ENCODE results near the gene KRT40. TPM values are rescaled to one million over a fixed set of nuclear protein-coding genes. Genes with fewer than 3 reads are reported as not detected.
A peak's percentile ranks its signal among the peaks of the same experiment; 100 is the strongest.

Gene KRT40
- total RNA-seq, 1 experiment from 2014 or later = not detected

GRCh38 chr17:40997361-40997760 is 13.2 kb upstream of the KRT40 start:
- DNase-seq (ENCODE audit: low read depth) = no peak

GRCh38 chr17:40996829-40997228 is 12.7 kb upstream of the KRT40 start:
- no peak for DNase-seq (ENCODE audit: low read depth)

DNA sequence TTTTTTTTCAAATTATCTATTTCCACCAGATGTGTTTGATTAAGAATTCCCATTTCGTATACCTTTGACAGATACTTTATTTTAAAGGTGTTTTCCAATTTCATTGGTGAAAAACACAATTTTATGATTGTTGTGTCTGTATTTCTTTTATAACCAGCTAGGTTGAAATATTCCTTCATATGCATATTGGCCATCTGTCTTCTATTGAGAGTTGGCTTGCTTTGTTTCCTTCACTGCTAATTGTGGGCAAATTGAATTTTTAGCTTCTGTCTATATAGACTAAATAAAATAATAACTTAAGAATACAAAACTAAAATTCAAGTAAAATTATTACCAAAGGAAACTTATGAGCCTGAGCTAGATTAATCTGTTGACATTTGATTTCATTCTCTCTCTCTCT is 11.0 kb upstream of the KRT40 start:
- DNase-seq (ENCODE audit: low read depth) = no peak

DNA sequence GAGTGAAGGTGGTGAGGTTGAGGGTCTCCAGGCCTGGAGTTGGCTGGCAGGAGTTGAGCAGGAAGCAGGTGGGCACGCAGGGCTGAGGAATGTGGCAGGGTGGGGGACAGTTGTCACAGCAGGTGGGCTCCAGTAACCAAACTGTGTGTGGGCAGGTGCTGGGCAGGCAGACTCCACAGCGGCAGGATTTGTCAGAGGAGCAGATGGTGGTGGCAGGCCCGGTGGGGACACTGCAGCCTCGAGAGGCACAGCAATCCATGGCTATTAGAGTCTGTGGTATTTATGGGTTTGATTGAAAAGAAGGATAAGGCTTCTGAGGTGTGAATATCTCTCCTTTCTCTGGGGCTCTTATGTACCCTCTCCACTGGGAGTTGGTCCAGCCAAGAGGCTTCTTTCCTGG is 9.7 kb upstream of the KRT40 start, which contains the start of gene KRTAP3-3:
KRTAP3-3 (minus strand) TSS at position 326 of the 400 bp plus-strand sequence; CDS start at position 259, 67 bp downstream.
- DNase-seq (ENCODE audit: low read depth) = no peak

DNA sequence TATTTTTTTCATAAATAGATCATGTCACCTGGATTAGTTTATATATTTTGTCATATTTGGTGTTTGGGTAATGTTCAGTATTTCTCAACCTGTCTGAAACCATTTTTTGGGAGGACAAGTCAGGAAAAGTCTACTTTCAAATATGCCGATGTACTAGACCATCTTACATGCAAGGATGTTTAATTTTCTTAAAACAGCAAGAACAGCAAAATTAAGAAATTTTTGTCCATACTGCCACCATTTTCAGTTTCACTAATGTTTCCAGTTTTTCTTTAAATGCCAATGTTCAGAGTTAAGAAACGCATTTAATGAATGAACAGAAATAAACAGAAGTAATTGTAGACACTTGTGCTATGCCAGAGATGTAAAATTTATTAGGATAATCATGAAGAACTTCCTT is 9.0 kb upstream of the KRT40 start:
- DNase-seq (ENCODE audit: low read depth) = no peak

DNA sequence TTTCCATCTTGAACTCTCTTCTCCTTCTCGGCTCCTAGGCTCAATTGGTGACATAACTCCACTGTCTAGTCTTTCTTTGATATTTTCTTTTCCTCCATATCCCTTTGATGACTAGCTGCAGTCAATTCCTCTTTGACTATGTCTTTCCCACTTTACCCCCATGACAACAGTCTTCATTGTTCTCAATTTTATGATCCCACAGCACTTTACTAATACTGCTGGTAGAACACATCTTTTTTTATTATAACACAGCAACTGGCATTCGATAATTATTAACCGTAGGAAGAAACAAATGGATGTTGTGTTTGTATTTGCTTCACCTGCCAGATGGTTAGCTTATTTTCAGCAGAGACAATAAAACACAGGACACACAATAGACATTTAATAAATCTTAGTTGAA is 8.5 kb upstream of the KRT40 start:
- no peak for DNase-seq (ENCODE audit: low read depth)

- DNase-seq (ENCODE audit: low read depth) = no peak
These were observed 2.8 kb upstream of the KRT40 start for GRCh38 chr17:40986920-40987319.

- DNase-seq (ENCODE audit: low read depth) = no peak
These were observed 3.0 kb downstream of the KRT40 start for GRCh38 chr17:40981115-40981514.

GRCh38 chr17:40980596-40980995 is 3.5 kb downstream of the KRT40 start:
- peak; percentile 71 for DNase-seq (ENCODE audit: low read depth)

DNA sequence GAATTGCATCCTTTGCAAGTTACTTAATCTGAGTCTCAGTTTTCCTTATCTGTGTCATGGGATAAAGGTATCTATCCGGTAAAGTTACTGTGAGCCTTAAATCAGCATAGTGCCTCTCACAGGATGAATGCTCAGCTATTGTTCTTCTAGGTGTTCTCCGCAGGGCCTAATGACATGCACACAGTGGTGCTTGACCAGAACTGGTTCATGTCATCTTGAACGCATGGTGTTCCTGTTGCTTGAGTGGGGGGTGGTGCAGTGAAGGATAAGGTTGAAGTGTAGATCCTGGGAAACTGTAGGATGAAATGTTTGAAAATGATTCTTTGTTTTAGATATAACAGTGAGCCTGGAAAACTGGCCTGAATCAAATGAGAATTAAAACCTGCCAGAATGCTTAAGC is 4.0 kb downstream of the KRT40 start:
- no peak for DNase-seq (ENCODE audit: low read depth)

- no peak for DNase-seq (ENCODE audit: low read depth)
These were observed 5.5 kb downstream of the KRT40 start for GRCh38 chr17:40978575-40979151.

- no peak for DNase-seq (ENCODE audit: low read depth)
These were observed 8.6 kb downstream of the KRT40 start for GRCh38 chr17:40975516-40975915.

DNA sequence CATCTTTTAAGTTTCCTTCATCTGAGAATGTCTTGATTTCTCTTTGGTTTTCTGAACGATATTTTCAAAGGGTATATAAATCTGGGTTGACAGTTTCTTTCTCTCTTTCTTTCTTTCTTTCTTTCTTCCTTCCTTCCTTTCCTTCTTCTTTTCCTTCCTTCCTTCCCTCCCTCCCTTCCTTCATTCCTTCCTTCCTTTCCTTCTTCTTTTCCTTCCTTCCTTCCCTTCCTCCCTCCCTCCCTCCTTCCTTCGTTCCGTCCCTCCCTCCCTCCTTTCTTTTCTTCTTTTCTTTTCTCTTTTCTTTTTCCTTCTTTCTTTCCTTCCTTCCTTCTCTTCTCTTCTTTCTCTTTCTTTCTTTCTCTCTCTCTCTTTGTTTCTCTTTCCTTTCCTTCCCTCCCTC is 9.8 kb downstream of the KRT40 start:
- no peak for DNase-seq (ENCODE audit: low read depth)

- DNase-seq (ENCODE audit: low read depth) = no peak
These were observed 16.5 kb downstream of the KRT40 start for GRCh38 chr17:40967582-40967981.

- DNase-seq (ENCODE audit: low read depth) = no peak
These were observed 17.3 kb downstream of the KRT40 start, which contains the start of gene KRT39 for GRCh38 chr17:40966848-40967247. Gene KRT39, minus strand, starts transcription at chr17:40966948. Its CDS starts 92 bp downstream, at chr17:40966856.

DNA sequence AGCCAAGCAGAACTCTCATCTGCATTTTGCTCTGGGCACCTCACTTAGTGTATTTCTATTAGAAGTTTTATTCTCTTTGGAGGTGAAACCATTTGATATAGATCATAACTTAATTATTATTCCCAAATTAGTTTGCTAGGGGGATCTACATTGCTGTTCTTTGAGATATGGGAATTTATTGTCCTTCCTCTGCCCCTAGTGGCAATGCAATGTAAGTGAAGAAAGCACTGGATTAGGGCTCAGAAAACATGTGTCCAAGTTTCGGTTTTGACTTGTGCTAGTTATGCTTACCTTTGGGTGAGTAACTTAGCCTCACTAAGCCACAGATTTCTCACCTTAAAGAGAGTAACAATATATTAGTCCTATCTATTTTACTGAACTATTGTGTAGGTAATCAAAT is 20.3 kb downstream of the KRT40 start:
- no peak for DNase-seq (ENCODE audit: low read depth)

DNA sequence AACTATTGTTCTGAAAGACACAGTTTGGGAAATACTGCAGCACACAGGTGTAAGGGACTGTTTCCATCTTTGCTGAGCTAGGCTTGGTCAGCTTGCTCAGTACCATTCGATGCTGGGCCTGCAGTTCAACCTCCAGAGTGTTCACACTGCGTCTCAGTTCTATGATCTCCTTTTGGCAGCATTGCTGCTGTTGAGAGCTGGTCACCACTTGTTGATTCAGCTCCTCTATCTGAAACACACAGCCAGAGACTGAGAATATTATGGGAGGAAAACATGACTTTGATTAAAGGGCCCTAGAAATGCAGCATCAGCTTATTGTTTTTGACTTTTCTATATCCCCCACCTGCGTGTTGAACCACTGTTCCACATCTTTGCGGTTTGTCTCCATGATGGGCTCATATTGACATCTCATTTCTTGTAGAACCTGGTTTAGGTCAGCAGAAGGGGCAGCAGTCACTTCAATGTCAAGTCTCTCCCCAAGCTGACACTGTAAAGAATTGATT is 22.0 kb downstream of the KRT40 start:
- no peak for DNase-seq (ENCODE audit: low read depth)

DNA sequence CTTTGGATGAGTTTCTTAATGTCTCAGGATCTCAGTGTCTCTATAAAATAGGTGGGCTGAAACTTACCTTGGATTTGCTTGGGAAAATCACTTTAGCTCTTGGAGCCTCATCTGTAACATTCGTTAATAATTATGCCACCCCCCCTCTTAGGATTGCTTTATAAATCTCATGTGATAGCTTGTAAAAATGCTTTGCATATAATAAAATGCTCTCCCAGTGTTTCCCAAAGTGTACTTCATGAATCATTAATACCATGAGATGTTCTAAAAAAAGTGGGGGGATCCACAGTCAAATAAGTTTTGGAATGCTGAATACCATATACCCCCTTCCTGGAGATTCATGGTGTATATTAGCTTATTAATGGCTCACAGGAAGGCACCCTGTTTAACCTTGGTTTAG is 22.5 kb downstream of the KRT40 start:
- no peak for DNase-seq (ENCODE audit: low read depth)

- DNase-seq (ENCODE audit: low read depth) = no peak
These were observed 24.0 kb downstream of the KRT40 start for GRCh38 chr17:40960144-40960543.

DNA sequence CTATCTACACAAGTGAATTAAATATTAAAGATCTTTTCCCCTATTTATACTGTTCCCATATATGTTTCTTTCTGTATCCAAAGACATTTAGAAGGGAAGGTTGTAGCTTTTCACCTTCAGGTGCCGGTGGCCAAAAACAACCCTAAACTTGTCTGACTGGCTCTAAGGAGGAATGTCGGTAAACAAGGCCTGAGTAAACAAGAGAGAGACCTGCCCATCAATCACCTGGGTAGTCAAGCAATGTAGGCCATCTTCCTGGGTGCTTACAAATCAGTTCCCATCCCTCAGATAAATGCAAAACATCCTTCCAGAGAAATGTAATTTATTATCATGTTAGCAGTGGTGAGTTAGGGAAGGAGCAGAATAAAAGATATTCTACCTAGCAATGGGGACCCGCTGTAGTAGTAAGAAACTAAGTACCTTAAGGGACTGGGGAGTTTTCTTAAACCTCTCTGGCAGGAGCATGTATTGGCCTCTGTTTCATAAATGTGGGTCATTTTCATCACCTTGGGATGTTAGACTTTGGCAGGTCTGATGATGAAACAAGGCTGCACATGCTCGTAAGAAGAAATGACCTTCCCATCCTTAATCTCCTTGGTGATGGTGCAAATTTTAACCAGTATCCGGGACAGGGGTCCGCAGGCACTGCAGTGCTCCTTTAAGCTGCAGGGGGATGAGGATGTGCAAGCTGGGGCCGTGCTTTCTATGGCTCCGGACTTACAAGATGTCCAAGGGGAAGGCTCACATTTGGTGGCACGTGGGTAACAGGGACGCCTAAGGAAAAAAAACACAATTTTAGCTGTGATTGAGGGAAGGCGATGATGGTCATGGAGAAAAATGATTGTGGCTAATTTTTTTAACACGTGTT is 25.8 kb downstream of the KRT40 start:
- DNase-seq (ENCODE audit: low read depth) = no peak

GRCh38 chr17:40956401-40957254 is 27.5 kb downstream of the KRT40 start:
- DNase-seq (ENCODE audit: low read depth) = peak; percentile 85

- peak; percentile 61 for DNase-seq (ENCODE audit: low read depth)
These were observed 30.2 kb downstream of the KRT40 start for GRCh38 chr17:40953881-40954280.

Data from LHCN-M2 (cell line).